22Rv1 (cell line): ENCODE data around the gene SNX24.

ENCODE experiments used
- CTCF ChIP-seq: fragments of 450-650 bp; IDR thresholded peaks from 2 replicates; pipeline ENCODE4 v1.5.1; 2017; ENCODE audit warnings: mild to moderate bottlenecking
- ZFX ChIP-seq: fragments of 450-650 bp; IDR thresholded peaks from 2 replicates; pipeline ENCODE4 v1.6.1; 2017; ENCODE audit warnings: antibody characterized with exemption, borderline replicate concordance

- no peak for TF ChIP-seq CTCF
- no peak for TF ChIP-seq ZFX
These were observed 182.8 kb downstream of the SNX24 start for GRCh38 chr5:123028222-123028621.
